ENCODE data around the gene ATP2B3.

ATP2B3 gene

GRCh38 chrX:153621949-153622598 is 104.6 kb downstream of the ATP2B3 start:
- TF ChIP-seq TAF1 (IDR thresholded peaks at IDR 0.05; ENCODE audit: borderline replicate concordance, insufficient read depth, low read length) (no peak), FOXP2 (optimal IDR thresholded peaks at IDR 0.05; ENCODE audit: borderline replicate concordance, extremely low read depth, extremely low read length, insufficient read depth) (no peak), SIN3A (IDR thresholded peaks at IDR 0.05; ENCODE audit: borderline replicate concordance, insufficient read depth, low read length) (no peak), POLR2AphosphoS5 (IDR thresholded peaks at IDR 0.05; ENCODE audit: low read depth, low read length) (no peak)
- TF ChIP-seq, protein P1, sequence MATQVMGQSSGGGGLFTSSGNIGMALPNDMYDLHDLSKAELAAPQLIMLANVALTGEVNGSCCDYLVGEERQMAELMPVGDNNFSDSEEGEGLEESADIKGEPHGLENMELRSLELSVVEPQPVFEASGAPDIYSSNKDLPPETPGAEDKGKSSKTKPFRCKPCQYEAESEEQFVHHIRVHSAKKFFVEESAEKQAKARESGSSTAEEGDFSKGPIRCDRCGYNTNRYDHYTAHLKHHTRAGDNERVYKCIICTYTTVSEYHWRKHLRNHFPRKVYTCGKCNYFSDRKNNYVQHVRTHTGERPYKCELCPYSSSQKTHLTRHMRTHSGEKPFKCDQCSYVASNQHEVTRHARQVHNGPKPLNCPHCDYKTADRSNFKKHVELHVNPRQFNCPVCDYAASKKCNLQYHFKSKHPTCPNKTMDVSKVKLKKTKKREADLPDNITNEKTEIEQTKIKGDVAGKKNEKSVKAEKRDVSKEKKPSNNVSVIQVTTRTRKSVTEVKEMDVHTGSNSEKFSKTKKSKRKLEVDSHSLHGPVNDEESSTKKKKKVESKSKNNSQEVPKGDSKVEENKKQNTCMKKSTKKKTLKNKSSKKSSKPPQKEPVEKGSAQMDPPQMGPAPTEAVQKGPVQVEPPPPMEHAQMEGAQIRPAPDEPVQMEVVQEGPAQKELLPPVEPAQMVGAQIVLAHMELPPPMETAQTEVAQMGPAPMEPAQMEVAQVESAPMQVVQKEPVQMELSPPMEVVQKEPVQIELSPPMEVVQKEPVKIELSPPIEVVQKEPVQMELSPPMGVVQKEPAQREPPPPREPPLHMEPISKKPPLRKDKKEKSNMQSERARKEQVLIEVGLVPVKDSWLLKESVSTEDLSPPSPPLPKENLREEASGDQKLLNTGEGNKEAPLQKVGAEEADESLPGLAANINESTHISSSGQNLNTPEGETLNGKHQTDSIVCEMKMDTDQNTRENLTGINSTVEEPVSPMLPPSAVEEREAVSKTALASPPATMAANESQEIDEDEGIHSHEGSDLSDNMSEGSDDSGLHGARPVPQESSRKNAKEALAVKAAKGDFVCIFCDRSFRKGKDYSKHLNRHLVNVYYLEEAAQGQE (IDR thresholded peaks at IDR 0.05; ENCODE audit: insufficient read depth in 1 of 2, low read depth in 2 of 2, low read length in 2 of 2) = no peak

DNA sequence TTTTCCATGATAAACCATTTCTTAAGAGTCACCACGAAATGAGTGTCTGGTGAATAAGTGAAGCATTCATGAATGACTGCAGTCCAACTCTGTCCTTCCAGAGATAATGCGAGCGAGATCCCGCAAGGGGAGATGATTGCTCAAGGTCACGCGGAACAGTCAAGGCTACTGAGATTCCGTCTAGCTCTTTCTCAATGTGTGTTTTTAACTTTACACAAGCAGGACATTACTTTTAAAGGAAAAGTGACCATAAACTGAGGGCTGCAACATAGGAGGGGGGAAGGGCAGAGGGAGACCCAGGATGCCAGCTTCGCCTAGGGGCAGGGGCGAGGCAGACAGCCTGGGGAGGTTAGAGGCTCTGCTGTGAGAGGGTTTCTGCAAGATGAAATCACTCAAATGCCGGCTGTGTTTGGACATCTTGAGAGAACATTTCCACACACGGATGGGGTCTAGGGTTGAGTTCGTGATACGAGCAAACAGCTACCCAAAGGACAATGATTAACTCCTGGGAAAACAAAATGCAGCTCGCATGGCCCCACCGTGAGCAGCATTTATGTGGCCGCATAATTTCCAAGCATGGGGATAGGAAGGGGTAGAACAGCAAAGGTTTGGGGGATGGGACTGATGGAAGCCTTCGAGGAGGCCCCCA is 105.3 kb downstream of the ATP2B3 start:
- TF ChIP-seq FOXP2 (optimal IDR thresholded peaks at IDR 0.05; ENCODE audit: borderline replicate concordance, extremely low read depth, extremely low read length, insufficient read depth) (no peak), SIN3A (IDR thresholded peaks at IDR 0.05; ENCODE audit: borderline replicate concordance, insufficient read depth, low read length) (no peak), TAF1 (IDR thresholded peaks at IDR 0.05; ENCODE audit: borderline replicate concordance, insufficient read depth, low read length) (no peak), POLR2AphosphoS5 (IDR thresholded peaks at IDR 0.05; ENCODE audit: low read depth, low read length) (no peak)
- TF ChIP-seq, protein P1 (IDR thresholded peaks at IDR 0.05; ENCODE audit: insufficient read depth in 1 of 2, low read depth in 2 of 2, low read length in 2 of 2) = no peak

DNA sequence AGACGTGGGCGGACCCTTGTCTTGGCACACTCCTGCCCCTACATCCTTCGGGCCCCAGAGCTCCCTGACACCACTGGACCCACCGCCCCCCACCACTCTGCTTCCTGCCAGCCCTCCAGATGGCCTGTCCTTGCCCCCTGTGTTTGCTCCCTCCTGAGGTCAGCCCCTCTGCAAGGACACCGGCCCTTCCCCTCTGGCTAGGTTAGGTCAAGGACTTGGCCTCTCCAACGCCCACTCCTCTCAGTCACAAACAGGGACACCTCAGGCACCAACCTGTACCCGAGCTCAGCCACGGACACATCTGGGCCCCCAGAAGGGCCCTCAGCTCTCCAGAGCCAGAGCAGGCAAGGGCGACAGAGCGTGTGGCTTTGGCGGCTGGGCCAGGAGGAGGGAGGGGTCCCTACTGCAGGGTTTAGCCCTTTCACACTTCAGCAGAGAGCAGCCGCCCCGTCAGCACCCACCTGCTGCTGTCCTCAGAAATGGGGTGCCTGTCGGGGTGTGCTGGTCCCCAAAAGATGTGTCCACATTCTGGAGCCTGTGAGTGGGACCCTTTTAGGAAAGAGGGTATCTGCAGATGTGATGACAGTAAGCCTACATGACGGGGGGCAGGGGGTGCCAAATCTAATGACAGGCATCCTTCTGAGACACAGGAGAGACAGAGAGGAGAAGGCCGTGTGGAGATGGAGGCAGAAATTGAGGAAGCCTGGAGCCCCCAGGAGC is 106.0 kb downstream of the ATP2B3 start:
- TF ChIP-seq POLR2AphosphoS5 (IDR thresholded peaks at IDR 0.05; ENCODE audit: low read depth, low read length) = no peak
- no peak for TF ChIP-seq FOXP2 (optimal IDR thresholded peaks at IDR 0.05; ENCODE audit: borderline replicate concordance, extremely low read depth, extremely low read length, insufficient read depth)
- TF ChIP-seq SIN3A (IDR thresholded peaks at IDR 0.05; ENCODE audit: borderline replicate concordance, insufficient read depth, low read length) = no peak
- no peak for TF ChIP-seq TAF1 (IDR thresholded peaks at IDR 0.05; ENCODE audit: borderline replicate concordance, insufficient read depth, low read length)
- TF ChIP-seq, protein P1 (IDR thresholded peaks at IDR 0.05; ENCODE audit: insufficient read depth in 1 of 2, low read depth in 2 of 2, low read length in 2 of 2) = no peak

GRCh38 chrX:153624196-153625091 is 107.0 kb downstream of the ATP2B3 start:
- TF ChIP-seq SIN3A (IDR thresholded peaks at IDR 0.05; ENCODE audit: borderline replicate concordance, insufficient read depth, low read length) (no peak), TAF1 (IDR thresholded peaks at IDR 0.05; ENCODE audit: borderline replicate concordance, insufficient read depth, low read length) (no peak), POLR2AphosphoS5 (IDR thresholded peaks at IDR 0.05; ENCODE audit: low read depth, low read length) (no peak), FOXP2 (optimal IDR thresholded peaks at IDR 0.05; ENCODE audit: borderline replicate concordance, extremely low read depth, extremely low read length, insufficient read depth) (no peak)
- TF ChIP-seq, protein P1 (IDR thresholded peaks at IDR 0.05; ENCODE audit: insufficient read depth in 1 of 2, low read depth in 2 of 2, low read length in 2 of 2) = no peak

Measured in PFSK-1 (cell line).